ENCODE measurements around the gene ISLR2.

ISLR2 gene

DNA sequence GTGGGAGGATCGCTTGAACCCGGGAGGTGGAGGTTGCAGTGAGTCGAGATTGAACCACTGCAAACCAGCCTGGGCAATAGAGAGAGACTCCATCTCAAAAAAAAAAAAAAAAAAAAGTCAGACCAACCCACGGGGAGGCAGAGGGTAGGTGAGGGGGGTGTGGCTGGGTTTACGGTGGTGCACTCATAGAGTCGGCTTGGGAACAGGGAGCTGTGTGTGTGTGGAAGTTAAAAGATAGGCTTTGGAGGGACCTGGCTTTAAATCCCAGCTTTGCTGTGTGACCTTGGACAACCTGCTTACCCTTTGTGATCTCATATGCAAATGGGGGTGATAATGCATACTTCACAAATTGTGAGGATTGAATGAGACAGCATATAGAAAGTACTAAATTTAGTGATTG is 10.0 kb upstream of the ISLR2 start:
- ChIA-PET POLR2A (no interaction called here), CTCF (interaction anchor here (2.5 to 5.0 kb wide), 3 partner anchors 8 to 202 kb away, joined by 8 to 19 read pairs (median 8); no protein-coding TSS in a partner anchor)
- DNase-seq (ENCODE audit: extremely low spot score): no peak
- TF ChIP-seq, protein P1, sequence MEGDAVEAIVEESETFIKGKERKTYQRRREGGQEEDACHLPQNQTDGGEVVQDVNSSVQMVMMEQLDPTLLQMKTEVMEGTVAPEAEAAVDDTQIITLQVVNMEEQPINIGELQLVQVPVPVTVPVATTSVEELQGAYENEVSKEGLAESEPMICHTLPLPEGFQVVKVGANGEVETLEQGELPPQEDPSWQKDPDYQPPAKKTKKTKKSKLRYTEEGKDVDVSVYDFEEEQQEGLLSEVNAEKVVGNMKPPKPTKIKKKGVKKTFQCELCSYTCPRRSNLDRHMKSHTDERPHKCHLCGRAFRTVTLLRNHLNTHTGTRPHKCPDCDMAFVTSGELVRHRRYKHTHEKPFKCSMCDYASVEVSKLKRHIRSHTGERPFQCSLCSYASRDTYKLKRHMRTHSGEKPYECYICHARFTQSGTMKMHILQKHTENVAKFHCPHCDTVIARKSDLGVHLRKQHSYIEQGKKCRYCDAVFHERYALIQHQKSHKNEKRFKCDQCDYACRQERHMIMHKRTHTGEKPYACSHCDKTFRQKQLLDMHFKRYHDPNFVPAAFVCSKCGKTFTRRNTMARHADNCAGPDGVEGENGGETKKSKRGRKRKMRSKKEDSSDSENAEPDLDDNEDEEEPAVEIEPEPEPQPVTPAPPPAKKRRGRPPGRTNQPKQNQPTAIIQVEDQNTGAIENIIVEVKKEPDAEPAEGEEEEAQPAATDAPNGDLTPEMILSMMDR (IDR thresholded peaks at IDR 0.05; ENCODE audit: control extremely low read depth, extremely low read depth, low read depth, missing control alignments): no peak

DNA sequence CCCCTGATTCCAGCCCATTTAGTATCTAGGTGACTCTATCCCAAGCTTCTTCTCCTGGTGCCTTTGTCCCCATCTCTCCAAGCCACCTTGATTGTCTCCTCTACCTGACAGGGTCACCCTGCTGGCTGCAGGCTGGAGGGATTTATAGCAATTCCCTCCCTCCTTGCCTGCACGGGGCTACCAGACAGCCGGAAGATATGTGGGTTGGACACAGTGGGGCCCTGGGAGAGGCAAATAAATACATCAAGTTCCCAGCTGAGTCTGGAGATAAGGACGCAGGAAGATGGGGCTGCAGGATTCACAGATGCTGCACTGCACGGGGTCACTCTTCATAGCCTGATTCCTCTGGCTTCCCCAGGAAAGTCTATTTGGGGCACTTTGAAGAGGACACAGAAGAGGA is 9.3 kb upstream of the ISLR2 start:
- ChIA-PET CTCF (interaction anchor here (0.9 to 5.0 kb wide), 4 partner anchors 148 to 201 kb away, joined by 3 to 19 read pairs (median 6); no protein-coding TSS in a partner anchor), POLR2A (no interaction called here)
- TF ChIP-seq, protein P1 (IDR thresholded peaks at IDR 0.05; ENCODE audit: control extremely low read depth, extremely low read depth, low read depth, missing control alignments): no peak
- DNase-seq (ENCODE audit: extremely low spot score): no peak

DNA sequence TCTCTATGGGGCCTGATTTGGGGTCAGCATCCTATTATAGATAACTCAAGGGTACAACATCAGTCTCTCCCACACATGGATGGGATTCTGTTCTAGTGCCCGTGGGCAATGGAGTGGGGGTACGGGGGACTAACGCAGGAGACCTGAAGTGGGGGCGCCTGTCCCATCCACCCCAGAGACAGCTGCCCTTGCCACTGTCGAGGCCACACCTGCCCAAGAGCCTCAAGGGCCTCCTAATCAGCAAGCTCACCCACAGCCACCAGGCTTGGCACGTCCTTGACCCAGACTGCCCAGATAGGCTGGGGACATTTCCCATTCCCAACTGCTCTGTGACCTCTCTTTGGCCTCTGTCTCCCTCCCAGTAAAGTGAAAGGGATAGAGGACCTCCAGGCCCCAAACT is 8.5 kb upstream of the ISLR2 start:
- TF ChIP-seq, protein P1 (IDR thresholded peaks at IDR 0.05; ENCODE audit: control extremely low read depth, extremely low read depth, low read depth, missing control alignments): no peak
- CTCF ChIA-PET: interaction anchor here (0.8 to 5.0 kb wide), 6 partner anchors 72 to 200 kb away, joined by 3 to 19 read pairs (median 6); no protein-coding TSS in a partner anchor
- POLR2A ChIA-PET: no interaction called here
- DNase-seq (ENCODE audit: extremely low spot score): no peak

DNA sequence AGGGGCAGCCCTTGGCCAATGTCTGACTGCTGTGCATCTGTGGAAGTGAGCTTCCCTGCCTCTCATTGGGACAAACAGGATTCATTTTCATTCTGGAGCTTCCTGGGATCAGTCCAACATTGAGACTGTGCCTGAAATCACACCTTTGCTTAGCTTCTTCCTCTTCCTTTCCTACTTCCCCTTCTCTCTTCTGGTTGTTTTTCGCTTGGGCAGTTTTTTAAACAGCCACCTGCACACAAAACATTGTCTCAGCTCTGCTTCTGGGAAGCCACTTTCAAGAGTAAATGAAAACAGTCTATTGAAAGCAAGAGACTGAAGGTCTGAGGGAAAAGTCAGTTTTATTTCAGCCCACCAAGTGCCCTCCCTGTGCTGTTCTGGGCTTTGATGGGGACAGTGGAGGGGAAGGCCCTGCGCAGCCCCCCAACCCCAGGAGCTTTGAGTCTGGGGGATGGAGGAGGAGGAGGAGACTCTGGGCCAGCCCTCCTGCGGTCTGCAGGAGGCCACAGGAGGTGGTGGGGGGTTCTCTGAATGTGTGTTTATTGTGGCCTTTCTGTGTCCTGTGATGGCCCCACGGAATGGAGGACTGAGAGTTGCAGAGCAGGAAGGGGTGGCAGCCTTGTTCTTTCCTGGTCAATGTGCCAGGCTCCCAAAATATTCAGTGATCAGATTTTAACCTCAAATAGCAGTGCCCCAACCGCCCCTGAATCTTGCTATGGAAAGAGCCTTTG is 7.8 kb upstream of the ISLR2 start:
- ChIA-PET CTCF (interaction anchor here (0.8 to 5.0 kb wide), 7 partner anchors 9 to 199 kb away, joined by 3 to 19 read pairs (median 7); no protein-coding TSS in a partner anchor), POLR2A (no interaction called here)
- no peak for DNase-seq (ENCODE audit: extremely low spot score)
- TF ChIP-seq, protein P1 (IDR thresholded peaks at IDR 0.05; ENCODE audit: control extremely low read depth, extremely low read depth, low read depth, missing control alignments): no peak

DNA sequence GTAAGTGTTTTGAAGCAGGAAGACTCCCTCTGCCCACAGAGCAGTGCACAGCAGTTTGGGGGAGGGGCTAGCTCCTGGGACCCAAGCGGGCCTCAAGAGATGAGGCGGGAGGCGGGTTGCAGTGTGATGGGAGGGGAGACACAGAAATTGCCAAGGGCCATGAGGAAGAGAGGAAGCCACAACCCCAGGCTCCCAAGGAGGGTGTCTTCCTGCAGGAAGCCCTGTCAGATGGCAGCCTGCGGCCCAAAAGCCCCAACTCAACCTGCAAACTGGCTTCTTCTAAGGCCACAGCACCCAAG is 7.3 kb upstream of the ISLR2 start:
- ChIA-PET CTCF (interaction anchor here (1.0 to 2.7 kb wide), 5 partner anchors 10 to 199 kb away, joined by 3 to 13 read pairs (median 7); no protein-coding TSS in a partner anchor), POLR2A (no interaction called here)
- DNase-seq (ENCODE audit: extremely low spot score): no peak
- TF ChIP-seq, protein P1 (IDR thresholded peaks at IDR 0.05; ENCODE audit: control extremely low read depth, extremely low read depth, low read depth, missing control alignments): no peak

DNA sequence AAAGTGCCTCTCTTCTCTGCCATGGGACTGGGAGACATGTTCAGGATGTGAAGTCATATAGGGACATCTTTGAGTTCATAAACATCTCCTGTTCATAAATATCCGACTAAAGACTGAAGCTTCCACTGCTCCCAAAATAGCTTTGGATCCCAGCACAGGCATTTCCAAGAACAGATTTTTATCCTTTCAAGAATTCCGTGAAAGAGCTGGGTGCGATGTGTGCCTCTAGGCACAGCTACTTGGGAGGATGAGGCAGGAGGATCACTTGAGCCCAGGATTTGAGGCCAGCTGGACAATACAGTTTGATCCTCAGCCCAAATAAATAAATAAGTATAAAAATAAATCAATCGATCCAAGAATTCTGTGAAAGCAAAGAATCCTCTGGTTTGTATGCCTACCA is 6.7 kb upstream of the ISLR2 start:
- CTCF ChIA-PET: interaction anchor here (1.0 to 2.7 kb wide), 5 partner anchors 10 to 199 kb away, joined by 3 to 13 read pairs (median 7); no protein-coding TSS in a partner anchor
- POLR2A ChIA-PET: no interaction called here
- TF ChIP-seq, protein P1 (IDR thresholded peaks at IDR 0.05; ENCODE audit: control extremely low read depth, extremely low read depth, low read depth, missing control alignments): no peak
- DNase-seq (ENCODE audit: extremely low spot score): no peak
